GM13977 (cell line): ENCODE results near the gene EGR4.
"Not testable (repeated sequence)": the region's sequence is repeated elsewhere in the genome, so short reads cannot be mapped to it uniquely, and the experiment has no call there.

Experiments
- DNase-seq: peaks from one replicate; pipeline ENCODE4 v3.0.0; 2012; ENCODE audit warnings: low spot score
- in situ Hi-C: fragments of 300-500 bp; cut with MboI; formaldehyde crosslinking; loops from one replicate; pipeline ENCODE4 v1.12.0; 2022; ENCODE audit warnings: low sequenced_read_pairs, low pct_unique_long_range_greater_than_20kb, mixed read lengths, inconsistent platforms; ENCODE audit not compliant: unreplicated experiment
- TF ChIP-seq, protein P1 (sequence below): IDR thresholded peaks from 2 replicates; pipeline ENCODE4 v1.5.1; 2012; ENCODE audit warnings: mild to moderate bottlenecking, control low read depth; ENCODE audit not compliant: insufficient read depth; ENCODE audit errors: extremely low read depth, missing control alignments

The EGR4 gene

DNA sequence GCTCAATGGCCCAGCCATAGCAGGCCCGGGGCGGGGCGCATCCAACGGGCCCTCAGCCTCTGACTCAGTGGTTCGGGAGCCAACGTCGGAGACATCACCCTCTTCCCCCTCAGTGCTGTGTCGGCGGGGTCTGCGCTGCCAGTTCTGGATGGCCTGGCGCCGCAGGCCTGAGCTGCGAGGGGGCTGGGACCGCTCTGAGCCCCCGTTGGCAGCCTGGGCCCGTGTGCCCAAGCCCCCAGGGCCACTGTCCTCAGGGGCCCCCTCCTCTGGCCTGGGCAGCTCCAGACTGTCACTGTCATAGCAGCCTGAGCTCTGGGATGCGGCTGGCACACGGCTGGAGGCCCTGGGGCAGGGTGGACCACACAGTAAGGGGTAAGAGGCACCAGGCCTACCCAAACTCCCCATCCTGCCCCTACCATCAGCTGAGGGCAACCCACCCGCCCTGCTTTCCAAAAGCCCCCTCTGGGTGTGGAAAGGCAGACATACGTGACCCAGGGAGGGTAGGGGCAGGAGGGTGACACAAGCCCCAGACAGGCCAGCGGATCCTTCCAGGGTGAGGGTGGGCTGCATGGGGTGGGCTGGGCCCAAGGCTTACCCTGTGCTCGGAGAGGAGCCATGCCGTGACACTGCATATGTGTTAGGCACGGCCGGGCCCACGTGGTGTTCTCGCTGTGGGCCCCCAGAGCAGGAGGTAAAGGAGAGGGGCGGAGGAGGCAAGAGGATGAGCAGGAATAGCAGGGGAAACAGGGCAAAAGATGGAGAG lies 27.9 kb downstream of the EGR4 start:
- DNase-seq = no peak
- in situ Hi-C loops = no loop called here
- TF ChIP-seq, protein P1, sequence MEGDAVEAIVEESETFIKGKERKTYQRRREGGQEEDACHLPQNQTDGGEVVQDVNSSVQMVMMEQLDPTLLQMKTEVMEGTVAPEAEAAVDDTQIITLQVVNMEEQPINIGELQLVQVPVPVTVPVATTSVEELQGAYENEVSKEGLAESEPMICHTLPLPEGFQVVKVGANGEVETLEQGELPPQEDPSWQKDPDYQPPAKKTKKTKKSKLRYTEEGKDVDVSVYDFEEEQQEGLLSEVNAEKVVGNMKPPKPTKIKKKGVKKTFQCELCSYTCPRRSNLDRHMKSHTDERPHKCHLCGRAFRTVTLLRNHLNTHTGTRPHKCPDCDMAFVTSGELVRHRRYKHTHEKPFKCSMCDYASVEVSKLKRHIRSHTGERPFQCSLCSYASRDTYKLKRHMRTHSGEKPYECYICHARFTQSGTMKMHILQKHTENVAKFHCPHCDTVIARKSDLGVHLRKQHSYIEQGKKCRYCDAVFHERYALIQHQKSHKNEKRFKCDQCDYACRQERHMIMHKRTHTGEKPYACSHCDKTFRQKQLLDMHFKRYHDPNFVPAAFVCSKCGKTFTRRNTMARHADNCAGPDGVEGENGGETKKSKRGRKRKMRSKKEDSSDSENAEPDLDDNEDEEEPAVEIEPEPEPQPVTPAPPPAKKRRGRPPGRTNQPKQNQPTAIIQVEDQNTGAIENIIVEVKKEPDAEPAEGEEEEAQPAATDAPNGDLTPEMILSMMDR = no peak

DNA sequence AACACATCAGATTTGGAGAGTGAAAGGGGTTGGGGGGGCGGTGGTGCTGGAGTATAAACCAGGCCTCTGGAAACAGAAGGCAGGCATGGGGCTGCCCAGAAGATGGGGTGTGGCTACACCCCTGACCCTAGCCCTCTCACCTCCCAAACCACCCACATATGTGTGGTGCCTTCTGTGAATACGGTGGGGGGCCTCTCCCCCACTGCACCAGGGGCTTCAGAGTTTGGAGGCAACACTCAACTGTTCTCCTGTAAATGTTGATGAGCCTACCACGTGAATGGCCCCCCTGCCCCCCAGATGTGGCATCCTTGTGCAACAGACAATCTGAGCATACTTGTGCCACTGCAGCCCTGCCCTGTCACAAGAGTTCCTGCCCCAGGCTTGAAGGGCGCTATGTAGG lies 28.6 kb downstream of the EGR4 start:
- TF ChIP-seq, protein P1 = no peak
- DNase-seq = no peak
- in situ Hi-C loops = no loop called here

DNA sequence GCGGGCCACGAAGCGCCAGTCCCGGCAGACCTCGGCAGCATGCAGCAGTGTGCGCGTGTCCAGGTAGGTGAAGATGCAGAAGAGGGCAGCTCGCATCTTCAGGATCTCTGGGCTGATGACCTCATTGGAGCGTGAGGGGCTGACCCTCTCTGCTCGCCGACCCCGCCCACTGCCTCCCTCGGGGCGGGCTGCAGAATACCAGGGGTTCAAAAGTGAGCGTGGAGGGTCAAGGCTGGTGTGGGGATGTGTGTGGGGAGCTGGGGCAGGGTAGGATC lies 29.1 kb downstream of the EGR4 start:
- no peak for DNase-seq
- TF ChIP-seq, protein P1 = no peak
- in situ Hi-C loops = no loop called here

DNA sequence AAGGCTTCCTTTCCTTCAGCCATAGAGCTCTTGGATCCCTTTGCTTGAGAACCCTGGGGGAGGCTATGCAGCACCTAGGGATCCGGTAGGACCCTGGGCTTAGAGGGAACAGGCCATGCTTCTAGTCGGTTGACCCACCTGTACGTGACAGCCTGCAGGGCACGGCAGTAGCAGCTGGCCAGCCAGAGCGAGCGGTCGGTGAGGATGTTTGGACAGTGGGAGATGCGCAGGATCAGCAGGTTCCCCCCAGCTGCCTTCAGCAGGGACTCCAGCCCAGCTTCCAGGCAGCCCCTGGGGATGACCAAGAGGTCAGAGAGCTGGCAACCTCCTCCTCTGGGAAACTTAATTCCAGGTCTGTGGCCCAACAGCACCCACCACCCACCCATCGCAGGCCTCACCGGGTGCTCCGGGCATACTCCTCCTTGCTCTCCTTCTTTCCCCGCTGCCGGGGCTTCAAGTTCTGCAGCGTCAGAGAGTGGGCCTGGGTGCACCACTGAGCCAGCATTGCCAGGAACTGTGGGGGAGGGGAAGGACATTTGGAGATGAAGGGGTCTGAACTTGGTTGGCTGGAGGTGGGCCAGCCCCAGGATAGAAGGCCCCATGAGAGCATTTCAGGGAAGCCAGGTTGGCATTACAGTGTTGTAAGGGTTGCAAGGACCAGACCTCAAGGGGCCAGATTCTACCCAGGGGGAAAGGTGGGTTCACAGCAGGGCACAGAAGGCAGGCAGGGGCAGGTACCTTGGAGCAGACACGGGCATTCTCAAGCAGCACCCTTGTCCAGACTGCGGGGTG lies 29.6 kb downstream of the EGR4 start:
- no peak for DNase-seq
- TF ChIP-seq, protein P1 = no peak
- in situ Hi-C loops = no loop called here

DNA sequence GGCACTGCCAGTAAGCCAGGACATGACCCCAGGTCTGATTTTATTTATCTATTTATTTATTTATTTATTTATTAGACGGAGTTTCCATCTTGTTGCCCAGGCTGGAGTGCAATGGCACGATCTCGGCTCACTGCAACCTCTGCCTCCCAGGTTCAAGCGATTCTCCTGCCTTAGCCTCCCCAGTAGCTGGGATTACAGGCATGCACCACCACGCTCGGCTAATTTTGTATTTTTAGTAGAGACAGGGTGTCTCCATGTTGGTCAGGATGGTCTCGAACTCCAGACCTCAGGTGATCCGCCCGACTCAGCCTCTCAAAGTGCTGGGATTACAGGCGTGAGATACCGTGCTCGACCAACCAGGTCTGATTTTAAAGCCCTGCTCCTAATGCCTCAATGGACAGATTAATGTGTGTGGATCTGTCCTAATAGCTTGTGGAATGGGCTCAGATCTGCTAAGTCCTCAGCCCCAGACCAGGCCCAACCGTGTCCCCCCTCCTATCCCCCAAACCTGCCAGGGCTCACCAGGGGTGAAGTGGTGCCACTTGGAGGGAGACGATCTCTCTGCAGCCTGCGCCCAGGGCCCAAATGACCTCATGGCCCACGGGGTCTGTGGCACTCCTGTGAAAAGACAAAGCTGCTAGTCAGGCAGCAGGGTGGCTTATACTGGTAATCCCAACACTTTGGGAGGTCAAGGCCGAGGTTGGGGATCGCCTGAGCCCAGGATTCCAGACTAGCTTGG lies 30.5 kb downstream of the EGR4 start:
- DNase-seq, in situ Hi-C loops: not testable (repeated sequence)

DNA sequence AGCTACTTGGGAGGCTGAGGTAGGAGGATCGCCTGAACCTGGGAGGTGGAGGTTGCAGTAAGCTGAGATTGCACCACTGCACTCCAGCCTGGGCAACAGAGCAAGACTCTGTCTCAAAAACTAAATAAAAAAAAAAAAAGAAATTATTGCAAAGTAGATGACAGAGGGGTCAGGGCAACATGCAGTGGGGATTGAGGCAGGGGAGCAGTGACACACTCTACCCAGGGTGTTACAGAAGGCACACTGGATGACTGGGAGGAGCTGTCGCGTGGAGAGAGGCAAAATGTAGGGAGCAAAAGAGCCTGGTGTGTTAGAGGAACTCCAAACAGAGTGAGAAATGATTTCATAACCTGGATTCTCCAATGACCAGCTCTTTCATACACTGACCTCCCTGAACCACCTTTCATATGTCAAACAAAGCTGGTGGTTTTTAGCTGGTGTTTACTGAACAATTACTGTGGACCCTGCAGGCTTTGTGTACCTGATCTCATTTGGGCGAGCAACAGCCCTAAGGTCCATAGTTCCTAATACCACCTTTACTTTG lies 31.2 kb downstream of the EGR4 start:
- no peak for DNase-seq
- TF ChIP-seq, protein P1 = no peak
- in situ Hi-C loops = no loop called here
